OCI-LY7 (cell line): Measurements from ENCODE around the gene GRIA4. TPM values are rescaled to one million over a fixed set of nuclear protein-coding genes. Genes with fewer than 3 reads are reported as not detected.

Experiments
- BruUV-seq: library from RNA; stranded (reverse); fragments of 400-500 nt; replicated peaks from 2 replicates; lab custom pipeline; 2021; lab: Mats Ljungman, UMichigan
- CTCF ChIA-PET: fragments of 300-600 bp; sonication (Branson Sonifier 250); formaldehyde crosslinking; loops from one replicate; lab custom pipeline; 2022; ENCODE audit warnings: antibody characterized with exemption; ENCODE audit not compliant: unreplicated experiment; lab: Charles Lee
- POLR2A ChIA-PET: fragments of 300-600 bp; sonication (Branson Sonifier 250); formaldehyde crosslinking; loops from one replicate; lab custom pipeline; 2022; ENCODE audit warnings: antibody characterized with exemption; lab: Charles Lee
- DNase-seq: peaks from one replicate; pipeline ENCODE4 v3.0.0-alpha.2; 2015; ENCODE audit warnings: low spot score
- H2AFZ ChIP-seq: fragments of 200-600 bp; sonication (generic), shearing (Covaris generic); 2 replicates; pipeline ENCODE4 v1.6.1; 2014; ENCODE audit warnings: mild to moderate bottlenecking, antibody characterized with exemption, low read length, moderate library complexity
- H3K27ac ChIP-seq: fragments of 200-600 bp; sonication (generic); 2 replicates; pipeline ENCODE4 v1.5.1; 2014; ENCODE audit warnings: mixed run types, low read depth, mild to moderate bottlenecking, moderate library complexity, low read length, inconsistent platforms; ENCODE audit not compliant: poor library complexity, severe bottlenecking
- H3K36me3 ChIP-seq: fragments of 200-600 bp; sonication (generic); 2 replicates; pipeline ENCODE4 v1.6.1; 2014; ENCODE audit warnings: mild to moderate bottlenecking, antibody characterized with exemption, low read length, moderate library complexity, mixed read lengths; ENCODE audit not compliant: insufficient read depth
- H3K4me1 ChIP-seq: fragments of 200-600 bp; sonication (generic); 2 replicates; pipeline ENCODE4 v1.5.1; 2014; ENCODE audit warnings: mild to moderate bottlenecking, low read length; ENCODE audit not compliant: insufficient read depth, poor library complexity, severe bottlenecking
- H3K4me2 ChIP-seq: fragments of 200-600 bp; sonication (generic); 2 replicates; pipeline ENCODE4 v1.6.1; 2014; ENCODE audit warnings: mild to moderate bottlenecking, low read length
- H3K4me3 ChIP-seq: fragments of 200-600 bp; sonication (generic); 2 replicates; pipeline ENCODE4 v1.5.1; 2014; ENCODE audit warnings: mild to moderate bottlenecking, low read depth, low read length; ENCODE audit not compliant: poor library complexity, severe bottlenecking
- H3K79me2 ChIP-seq: fragments of 200-600 bp; sonication (generic); 2 replicates; pipeline ENCODE4 v1.6.1; 2016; ENCODE audit warnings: low read depth, mild to moderate bottlenecking, low read length, moderate library complexity, mixed read lengths; ENCODE audit not compliant: insufficient read depth
- H3K9me2 ChIP-seq: fragments of 200-600 bp; sonication (generic); 2 replicates; pipeline ENCODE4 v1.6.1; 2016; ENCODE audit warnings: mild to moderate bottlenecking, low read length, mixed read lengths; ENCODE audit not compliant: insufficient read depth
- H3K9me3 ChIP-seq: fragments of 200-600 bp; sonication (generic); 2 replicates; pipeline ENCODE4 v1.6.1; 2014; ENCODE audit warnings: mild to moderate bottlenecking, mixed run types, low read length, mixed read lengths
- H4K20me1 ChIP-seq: fragments of 200-600 bp; sonication (generic); 2 replicates; pipeline ENCODE4 v1.6.1; 2014; ENCODE audit warnings: mild to moderate bottlenecking, antibody characterized with exemption, low read length, moderate library complexity, mixed read lengths; ENCODE audit not compliant: insufficient read depth
- EZH2phosphoT487 ChIP-seq: fragments of 200-600 bp; sonication (generic); IDR thresholded peaks from 2 replicates; pipeline ENCODE4 v1.6.1; 2018; ENCODE audit warnings: low read depth, borderline replicate concordance, mild to moderate bottlenecking, mixed run types, antibody characterized with exemption, low read length, moderate library complexity, mixed read lengths
- intact Hi-C: fragments of 100-400 bp; cut with micrococcal nuclease; formaldehyde crosslinking; loops from one replicate; pipeline ENCODE4 v1.10.0; 2022; ENCODE audit not compliant: unreplicated experiment
- total RNA-seq, 2 experiments: library from RNA; depleted of rRNA in 1 of 2; stranded (reverse); fragments of >200 nt in 1 of 2; shearing (Covaris generic) in 1 of 2; gene quantifications; 2 replicates each; pipeline ENCODE4 v1.2.3, GENCODE V29; 2014 to 2022
- TF ChIP-seq, protein P1 (sequence below): fragments of 200-600 bp; sonication (generic); conservative IDR thresholded peaks from 2 replicates; pipeline ENCODE4 v1.5.1; 2014; ENCODE audit warnings: mild to moderate bottlenecking, antibody characterized with exemption, low read length, moderate library complexity, mixed read lengths

The GRIA4 gene
- total RNA-seq, 2 experiments from 2014 or later: not detected

- no peaks in the 10 kb centered on the region for H3K4me1 ChIP-seq
- DNase-seq: no peak
- no peak overlapping the region for H3K4me3 ChIP-seq
- H3K9me2 ChIP-seq: no peaks in the 10 kb centered on the region
- H4K20me1 ChIP-seq: no peaks in the 10 kb centered on the region
- ChIA-PET CTCF (no interaction called here), POLR2A (interaction anchor here (0.8 kb wide), 2 partner anchors 47 to 652 kb away, joined by 3 read pairs; no protein-coding TSS in a partner anchor)
- no peak overlapping the region for H3K27ac ChIP-seq
- H3K4me2 ChIP-seq: no peak overlapping the region
- TF ChIP-seq EZH2phosphoT487: no peak
- TF ChIP-seq, protein P1, sequence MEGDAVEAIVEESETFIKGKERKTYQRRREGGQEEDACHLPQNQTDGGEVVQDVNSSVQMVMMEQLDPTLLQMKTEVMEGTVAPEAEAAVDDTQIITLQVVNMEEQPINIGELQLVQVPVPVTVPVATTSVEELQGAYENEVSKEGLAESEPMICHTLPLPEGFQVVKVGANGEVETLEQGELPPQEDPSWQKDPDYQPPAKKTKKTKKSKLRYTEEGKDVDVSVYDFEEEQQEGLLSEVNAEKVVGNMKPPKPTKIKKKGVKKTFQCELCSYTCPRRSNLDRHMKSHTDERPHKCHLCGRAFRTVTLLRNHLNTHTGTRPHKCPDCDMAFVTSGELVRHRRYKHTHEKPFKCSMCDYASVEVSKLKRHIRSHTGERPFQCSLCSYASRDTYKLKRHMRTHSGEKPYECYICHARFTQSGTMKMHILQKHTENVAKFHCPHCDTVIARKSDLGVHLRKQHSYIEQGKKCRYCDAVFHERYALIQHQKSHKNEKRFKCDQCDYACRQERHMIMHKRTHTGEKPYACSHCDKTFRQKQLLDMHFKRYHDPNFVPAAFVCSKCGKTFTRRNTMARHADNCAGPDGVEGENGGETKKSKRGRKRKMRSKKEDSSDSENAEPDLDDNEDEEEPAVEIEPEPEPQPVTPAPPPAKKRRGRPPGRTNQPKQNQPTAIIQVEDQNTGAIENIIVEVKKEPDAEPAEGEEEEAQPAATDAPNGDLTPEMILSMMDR: no peak
- no peaks in the 10 kb centered on the region for H3K36me3 ChIP-seq
- H3K9me3 ChIP-seq: no peaks in the 10 kb centered on the region
- intact Hi-C loops: no loop called here
- no TSS peak for BruUV-seq
- no peaks in the 10 kb centered on the region for H3K79me2 ChIP-seq
- no peak overlapping the region for H2AFZ ChIP-seq
Measured at GRCh38 chr11:105789579-105790420, 179.9 kb downstream of the GRIA4 start.

DNA sequence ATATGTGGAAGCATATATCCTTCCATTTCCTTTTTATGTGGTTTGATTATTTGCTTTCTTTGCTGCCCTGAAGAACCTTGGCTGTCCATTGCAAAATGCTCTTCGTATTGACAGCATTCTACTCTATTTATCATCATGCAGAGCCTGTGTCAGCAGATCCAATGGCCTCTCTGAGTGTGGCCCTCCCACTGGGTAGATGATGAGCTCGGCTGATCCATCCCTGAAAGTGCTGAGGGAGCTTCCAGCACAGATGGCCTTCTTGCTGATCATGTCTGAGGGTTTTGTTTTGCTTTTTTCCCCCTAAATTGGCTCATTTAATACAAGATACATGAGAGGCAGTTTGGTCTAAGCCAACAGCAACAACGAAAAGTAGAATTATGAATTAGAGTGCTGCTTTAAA, 181.0 kb downstream of the GRIA4 start:
- H3K9me2 ChIP-seq: no peaks in the 10 kb centered on the region
- H3K36me3 ChIP-seq: no peaks in the 10 kb centered on the region
- no peaks in the 10 kb centered on the region for H4K20me1 ChIP-seq
- H3K79me2 ChIP-seq: no peaks in the 10 kb centered on the region
- DNase-seq: no peak
- ChIA-PET POLR2A (no interaction called here), CTCF (no interaction called here)
- no TSS peak for BruUV-seq
- H3K4me1 ChIP-seq: no peaks in the 10 kb centered on the region
- no peak overlapping the region for H2AFZ ChIP-seq
- TF ChIP-seq, protein P1: no peak
- TF ChIP-seq EZH2phosphoT487: no peak
- no peak overlapping the region for H3K4me3 ChIP-seq
- no peaks in the 10 kb centered on the region for H3K9me3 ChIP-seq
- no peak overlapping the region for H3K27ac ChIP-seq
- no peak overlapping the region for H3K4me2 ChIP-seq
- intact Hi-C loops: no loop called here

- Histone ChIP-seq H3K9me2 (no peaks in the 10 kb centered on the region), H3K79me2 (no peaks in the 10 kb centered on the region), H2AFZ (no peak overlapping the region), H3K4me3 (no peak overlapping the region), H3K4me1 (no peaks in the 10 kb centered on the region), H3K36me3 (no peaks in the 10 kb centered on the region), H3K4me2 (no peak overlapping the region), H3K27ac (no peak overlapping the region), H4K20me1 (no peaks in the 10 kb centered on the region), H3K9me3 (no peaks in the 10 kb centered on the region)
- POLR2A ChIA-PET: no interaction called here
- CTCF ChIA-PET: no interaction called here
- no TSS peak for BruUV-seq
- intact Hi-C loops: no loop called here
- TF ChIP-seq EZH2phosphoT487: no peak
- TF ChIP-seq, protein P1: no peak
- DNase-seq: no peak
Measured at GRCh38 chr11:105793092-105793491, 183.2 kb downstream of the GRIA4 start.
